Gastroesophageal sphincter (tissue), 3 donors: ENCODE results near the gene SRPX2.

ENCODE experiments used
- EP300 ChIP-seq: sonication (generic); formaldehyde crosslinking; IDR thresholded peaks from one replicate; pipeline ENCODE4 v1.6.1; 2017; ENCODE audit warnings: antibody characterized with exemption, mild to moderate bottlenecking
- POLR2A ChIP-seq, 2 donors: fragments of 450-650 bp; IDR thresholded peaks; one replicate each; pipeline ENCODE4 v1.6.1; 2017; ENCODE audit warnings: antibody characterized with exemption in 2 of 2, mild to moderate bottlenecking in 2 of 2, moderate library complexity in 1 of 2
- POLR2AphosphoS5 ChIP-seq: sonication (generic); formaldehyde crosslinking; IDR thresholded peaks from one replicate; pipeline ENCODE4 v1.6.1; 2017; ENCODE audit warnings: antibody characterized with exemption
- TF ChIP-seq, protein P1 (sequence below), 4 experiments: fragments of 200-600 bp in 2 of 4; fragments of 450-650 bp in 2 of 4; sonication (generic) in 1 of 4; IDR thresholded peaks; one replicate each; pipeline ENCODE4 v1.5.1; 2017 to 2019; ENCODE audit warnings: antibody characterized with exemption in 4 of 4, mild to moderate bottlenecking in 2 of 4, moderate library complexity in 2 of 4

DNA sequence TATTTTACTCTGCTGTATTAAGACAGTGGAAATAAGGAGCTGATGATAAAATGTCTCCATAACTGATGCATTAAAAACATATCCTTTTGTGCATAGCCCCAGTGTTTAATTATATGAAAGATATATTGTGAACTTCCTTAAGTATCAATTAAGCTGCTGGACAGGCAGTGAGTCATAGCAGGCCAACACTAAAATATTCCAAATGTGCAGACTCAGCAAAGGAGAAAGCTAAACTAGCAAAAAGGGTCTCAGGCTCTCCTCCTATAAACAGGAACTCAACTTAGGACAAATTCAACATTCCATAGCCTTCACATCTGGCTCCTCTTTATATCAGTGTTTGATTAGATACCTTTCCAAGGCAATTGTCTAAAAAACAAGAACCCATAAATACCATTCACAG is 43.7 kb upstream of the SRPX2 start:
- TF ChIP-seq, protein P1, sequence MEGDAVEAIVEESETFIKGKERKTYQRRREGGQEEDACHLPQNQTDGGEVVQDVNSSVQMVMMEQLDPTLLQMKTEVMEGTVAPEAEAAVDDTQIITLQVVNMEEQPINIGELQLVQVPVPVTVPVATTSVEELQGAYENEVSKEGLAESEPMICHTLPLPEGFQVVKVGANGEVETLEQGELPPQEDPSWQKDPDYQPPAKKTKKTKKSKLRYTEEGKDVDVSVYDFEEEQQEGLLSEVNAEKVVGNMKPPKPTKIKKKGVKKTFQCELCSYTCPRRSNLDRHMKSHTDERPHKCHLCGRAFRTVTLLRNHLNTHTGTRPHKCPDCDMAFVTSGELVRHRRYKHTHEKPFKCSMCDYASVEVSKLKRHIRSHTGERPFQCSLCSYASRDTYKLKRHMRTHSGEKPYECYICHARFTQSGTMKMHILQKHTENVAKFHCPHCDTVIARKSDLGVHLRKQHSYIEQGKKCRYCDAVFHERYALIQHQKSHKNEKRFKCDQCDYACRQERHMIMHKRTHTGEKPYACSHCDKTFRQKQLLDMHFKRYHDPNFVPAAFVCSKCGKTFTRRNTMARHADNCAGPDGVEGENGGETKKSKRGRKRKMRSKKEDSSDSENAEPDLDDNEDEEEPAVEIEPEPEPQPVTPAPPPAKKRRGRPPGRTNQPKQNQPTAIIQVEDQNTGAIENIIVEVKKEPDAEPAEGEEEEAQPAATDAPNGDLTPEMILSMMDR (IDR thresholded peaks at IDR 0.05), result no peak
- TF ChIP-seq POLR2AphosphoS5 (no peak), POLR2A (IDR thresholded peaks at IDR 0.05) (no peak), EP300 (no peak)
